GM12891 (cell line): ENCODE results near the gene CIZ1.
"Not testable (repeated sequence)": the region's sequence is repeated elsewhere in the genome, so short reads cannot be mapped to it uniquely, and the experiment has no call there.

Experiments used
- DNase-seq: peaks from one replicate; pipeline ENCODE4 v3.0.0; 2011; ENCODE audit warnings: low spot score; ENCODE audit not compliant: insufficient read length
- FAIRE-seq: peaks from 2 replicates; lab custom pipeline; 2011; peaks lifted over from hg19 to GRCh38; lab: Jason Lieb, UNC
- PAX5 ChIP-seq: IDR thresholded peaks from 2 replicates; pipeline ENCODE4 v1.6.1; 2011; ENCODE audit warnings: low read length, moderate library complexity, mild to moderate bottlenecking; ENCODE audit not compliant: insufficient read depth, severe bottlenecking
- POLR2A ChIP-seq: IDR thresholded peaks from 2 replicates; pipeline ENCODE4 v1.6.1; 2011; ENCODE audit warnings: low read depth, low read length, control low read depth
- POLR2AphosphoS5 ChIP-seq: IDR thresholded peaks from 2 replicates; pipeline ENCODE4 v1.6.1; 2011; ENCODE audit warnings: low read depth, low read length, control low read depth
- POU2F2 ChIP-seq: IDR thresholded peaks from 2 replicates; pipeline ENCODE4 v1.6.1; 2011; ENCODE audit warnings: low read depth, mild to moderate bottlenecking, control low read depth, low read length, moderate library complexity
- SPI1 ChIP-seq: IDR thresholded peaks from 2 replicates; pipeline ENCODE4 v1.6.1; 2011; ENCODE audit warnings: low read depth, low read length, control low read depth
- TAF1 ChIP-seq: IDR thresholded peaks from 2 replicates; pipeline ENCODE4 v1.6.1; 2011; ENCODE audit warnings: low read depth, low read length, control low read depth

Gene CIZ1

GRCh38 chr9:128136816-128137793 is 54.3 kb downstream of the CIZ1 start:
- no peak for FAIRE-seq
- TF ChIP-seq POLR2A (no peak), PAX5 (no peak), POLR2AphosphoS5 (no peak), TAF1 (no peak), POU2F2 (no peak), SPI1 (no peak)

GRCh38 chr9:128135561-128135960 is 55.8 kb downstream of the CIZ1 start:
- not testable (repeated sequence) for FAIRE-seq

More at GRCh38 chr9:128136816-128137793, 54.3 kb downstream of the CIZ1 start:
- no peak for DNase-seq

GRCh38 chr9:128132139-128132538 is 59.2 kb downstream of the CIZ1 start:
- DNase-seq, FAIRE-seq: not testable (repeated sequence)

More at GRCh38 chr9:128135561-128135960, 55.8 kb downstream of the CIZ1 start:
- not testable (repeated sequence) for DNase-seq

GRCh38 chr9:128131346-128131745 is 60.0 kb downstream of the CIZ1 start:
- FAIRE-seq, result not testable (repeated sequence)

GRCh38 chr9:128130651-128131050 is 60.7 kb downstream of the CIZ1 start:
- not testable (repeated sequence) for DNase-seq, FAIRE-seq

More at GRCh38 chr9:128131346-128131745, 60.0 kb downstream of the CIZ1 start:
- not testable (repeated sequence) for DNase-seq

- DNase-seq, result not testable (repeated sequence)
Observed at GRCh38 chr9:128129976-128130590, 61.3 kb downstream of the CIZ1 start.

GRCh38 chr9:128128836-128129590 is 62.4 kb downstream of the CIZ1 start:
- no peak for TF ChIP-seq PAX5
- TF ChIP-seq SPI1, result no peak
- TF ChIP-seq POU2F2, result no peak
- TF ChIP-seq TAF1, result no peak
- no peak for TF ChIP-seq POLR2AphosphoS5
- no peak for TF ChIP-seq POLR2A
- DNase-seq (no peak), FAIRE-seq (no peak)

More at GRCh38 chr9:128129976-128130590, 61.3 kb downstream of the CIZ1 start:
- FAIRE-seq, result not testable (repeated sequence)

- peak; percentile 58 for FAIRE-seq
- TF ChIP-seq SPI1, result 0 out of 2 replicates have a peak, but pooled peaks have one; percentile 4
- no peak for TF ChIP-seq POU2F2
- peak; percentile 73 for DNase-seq
Observed at GRCh38 chr9:128127990-128128835, 63.2 kb downstream of the CIZ1 start.

- DNase-seq (peak; percentile 71), FAIRE-seq (peak; percentile 56)
- TF ChIP-seq POLR2A (0 out of 2 replicates have a peak, but pooled peaks have one; percentile 13), SPI1 (no peak)
Observed at GRCh38 chr9:128127568-128127989, 63.8 kb downstream of the CIZ1 start, which contains the start of gene PTGES2. Gene PTGES2, minus strand, starts transcription at chr9:128127729. Its CDS starts 12 bp downstream, at chr9:128127717.

- DNase-seq, result no peak
- TF ChIP-seq PAX5 (no peak), POLR2A (no peak), TAF1 (0 out of 2 replicates have a peak, but pooled peaks have one; percentile 27), POLR2AphosphoS5 (no peak), POU2F2 (no peak)
- FAIRE-seq, result no peak
Observed at GRCh38 chr9:128125580-128126354, 65.6 kb downstream of the CIZ1 start.
